Gastrocnemius medialis (tissue), 4 donors: ENCODE results near the gene AGGF1. TPM values are rescaled to one million over a fixed set of nuclear protein-coding genes. Genes with fewer than 3 reads are reported as not detected.
A peak's percentile ranks its signal among the peaks of the same experiment; 100 is the strongest.

Experiments
- ATAC-seq, 2 donors: fragments of 150-250 bp; one replicate each; pipeline ENCODE4 v1.9.1; 2016
- DNase-seq, 2 donors: peaks; one replicate each; pipeline ENCODE4 v3.0.0-alpha.2; 2019
- H3K27ac ChIP-seq, 4 donors: fragments of 200-600 bp; sonication (generic); 1 replicate in 1 of 4; 2 replicates in 3 of 4; pipeline ENCODE4 v1.5.1; 2016 to 2018; ENCODE audit warnings: mild to moderate bottlenecking in 2 of 4, moderate library complexity in 1 of 4
- H3K27me3 ChIP-seq, 3 donors: fragments of 200-600 bp; sonication (generic) in 2 of 3; 1 replicate in 1 of 3; 2 replicates in 2 of 3; pipeline versions ENCODE4 v1.5.1 to v1.6.0; 2016 to 2019; ENCODE audit warnings: mild to moderate bottlenecking in 1 of 3, moderate library complexity in 1 of 3
- H3K36me3 ChIP-seq, 2 donors: fragments of 200-600 bp; sonication (generic) in 1 of 2; one replicate each; pipeline ENCODE4 v1.5.1; 2017 to 2018
- H3K4me1 ChIP-seq, 2 donors: fragments of 200-600 bp; sonication (generic) in 1 of 2; one replicate each; pipeline ENCODE4 v1.5.1; 2016 to 2017; ENCODE audit warnings: mild to moderate bottlenecking in 2 of 2
- H3K4me3 ChIP-seq, 4 donors: fragments of 200-600 bp; sonication (generic) in 3 of 4; 1 replicate in 1 of 4; 2 replicates in 3 of 4; pipeline ENCODE4 v1.5.1; 2016 to 2019; ENCODE audit warnings: mild to moderate bottlenecking in 2 of 4
- H3K9me3 ChIP-seq, 3 donors: fragments of 200-600 bp; sonication (generic) in 2 of 3; 1 replicate in 1 of 3; 2 replicates in 2 of 3; pipeline ENCODE4 v1.5.1; 2016 to 2019
- POLR2A ChIP-seq, 2 donors: fragments of 450-650 bp; IDR thresholded peaks; one replicate each; pipeline ENCODE4 v1.6.1; 2017; ENCODE audit warnings: antibody characterized with exemption in 2 of 2, mild to moderate bottlenecking in 2 of 2, moderate library complexity in 2 of 2
- in situ Hi-C, 4 donors: fragments of 200-750 bp; cut with MboI; loops; one replicate each; pipeline versions ENCODE4 v1.15.0 to v1.8.0; 2017; ENCODE audit warnings: low sequenced_read_pairs in 4 of 4
- intact Hi-C: fragments of 100-400 bp; cut with DNase I; formaldehyde crosslinking; loops from one replicate; pipeline ENCODE4 v1.15.1; 2023; ENCODE audit warnings: low total_unique reads
- total RNA-seq, 4 donors: library from RNA; depleted of rRNA; stranded (reverse); fragments of >200 nt; gene quantifications; one replicate each; pipeline versions ENCODE4 v1.1.0 to v1.2.3, GENCODE V29; 2016
- TF ChIP-seq, protein P1 (sequence below), 5 experiments: fragments of 450-650 bp in 3 of 5; fragments of 200-600 bp in 2 of 5; sonication (generic) in 2 of 5; IDR thresholded peaks in 4 of 5; conservative IDR thresholded peaks in 1 of 5; 1 replicate in 4 of 5; 2 replicates in 1 of 5; pipeline ENCODE4 v1.5.1; 2016 to 2019; ENCODE audit warnings: antibody characterized with exemption in 5 of 5, mild to moderate bottlenecking in 3 of 5, moderate library complexity in 3 of 5

The AGGF1 gene, protein sequence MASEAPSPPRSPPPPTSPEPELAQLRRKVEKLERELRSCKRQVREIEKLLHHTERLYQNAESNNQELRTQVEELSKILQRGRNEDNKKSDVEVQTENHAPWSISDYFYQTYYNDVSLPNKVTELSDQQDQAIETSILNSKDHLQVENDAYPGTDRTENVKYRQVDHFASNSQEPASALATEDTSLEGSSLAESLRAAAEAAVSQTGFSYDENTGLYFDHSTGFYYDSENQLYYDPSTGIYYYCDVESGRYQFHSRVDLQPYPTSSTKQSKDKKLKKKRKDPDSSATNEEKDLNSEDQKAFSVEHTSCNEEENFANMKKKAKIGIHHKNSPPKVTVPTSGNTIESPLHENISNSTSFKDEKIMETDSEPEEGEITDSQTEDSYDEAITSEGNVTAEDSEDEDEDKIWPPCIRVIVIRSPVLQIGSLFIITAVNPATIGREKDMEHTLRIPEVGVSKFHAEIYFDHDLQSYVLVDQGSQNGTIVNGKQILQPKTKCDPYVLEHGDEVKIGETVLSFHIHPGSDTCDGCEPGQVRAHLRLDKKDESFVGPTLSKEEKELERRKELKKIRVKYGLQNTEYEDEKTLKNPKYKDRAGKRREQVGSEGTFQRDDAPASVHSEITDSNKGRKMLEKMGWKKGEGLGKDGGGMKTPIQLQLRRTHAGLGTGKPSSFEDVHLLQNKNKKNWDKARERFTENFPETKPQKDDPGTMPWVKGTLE
- total RNA-seq = 10 to 100 TPM; 16.9 to 25.0 (median 19.8) TPM

DNA sequence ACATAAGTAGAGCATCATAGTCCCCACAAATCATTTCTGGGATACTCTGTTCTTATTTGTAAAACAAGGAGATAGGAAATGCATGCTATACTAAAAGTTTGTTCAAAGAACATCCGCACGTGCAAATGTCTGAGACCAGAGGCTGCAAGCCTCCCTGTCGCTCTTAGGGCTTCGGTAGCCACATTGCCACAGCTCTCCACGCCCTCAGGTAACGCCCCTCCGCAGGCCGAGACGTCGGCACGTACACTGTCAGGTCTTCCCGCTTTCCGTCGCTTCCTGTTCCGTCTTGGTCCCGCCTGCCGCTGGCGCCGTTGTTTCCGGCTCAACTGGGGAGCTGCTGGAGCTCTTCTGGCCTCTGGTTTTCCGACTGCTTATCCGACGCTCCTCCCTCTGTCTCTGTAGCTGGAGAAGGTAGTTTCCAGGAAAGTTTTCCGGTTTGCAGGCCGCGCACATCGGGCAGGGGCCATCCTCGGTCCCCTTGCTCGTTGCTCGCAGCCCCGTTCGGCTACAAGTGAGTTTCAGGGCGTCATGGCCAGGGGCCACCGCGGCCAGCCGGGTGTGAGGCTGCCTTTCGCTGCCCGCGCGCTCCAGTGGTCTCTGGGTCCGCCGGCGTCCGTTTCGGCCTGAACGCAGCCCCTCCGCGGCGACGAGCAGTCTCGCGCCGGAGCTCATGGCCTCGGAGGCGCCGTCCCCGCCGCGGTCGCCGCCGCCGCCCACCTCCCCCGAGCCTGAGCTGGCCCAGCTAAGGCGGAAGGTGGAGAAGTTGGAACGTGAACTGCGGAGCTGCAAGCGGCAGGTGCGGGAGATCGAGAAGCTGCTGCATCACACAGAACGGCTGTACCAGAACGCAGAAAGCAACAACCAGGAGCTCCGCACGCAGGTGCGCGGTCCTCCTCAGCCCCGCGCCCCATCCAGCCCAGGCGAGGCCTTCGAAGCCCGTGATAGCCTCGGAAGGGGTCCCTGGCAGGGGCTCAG is at the start of gene AGGF1:
Gene AGGF1 (plus strand): TSS at position 308 of the 975 bp plus-strand sequence. CDS start 363 bp downstream, at position 671.
- peak; percentile 82 to 88 for DNase-seq
- Histone ChIP-seq H3K4me3 (peak within 1 kb of the TSS; percentile 72 to 95 (median 89)), H3K36me3 (peaks cover 0 to 10% of the 10 kb centered on the region in 2 donors), H3K27me3 (no peaks in the 10 kb centered on the region), H3K27ac (peak within 1 kb of the TSS; percentile 81 to 90 (median 88)), H3K9me3 (no peaks in the 10 kb centered on the region), H3K4me1 (peaks cover 16 to 21% of the 10 kb centered on the region in 2 donors)
- intact Hi-C loops = loop anchor here (2.0 to 5.0 kb wide), 2 partner anchors 57 to 462 kb away; partner anchors contain the start of genes WDR41 and ZBED3
- ATAC-seq = peak; percentile 99
- TF ChIP-seq, protein P1, sequence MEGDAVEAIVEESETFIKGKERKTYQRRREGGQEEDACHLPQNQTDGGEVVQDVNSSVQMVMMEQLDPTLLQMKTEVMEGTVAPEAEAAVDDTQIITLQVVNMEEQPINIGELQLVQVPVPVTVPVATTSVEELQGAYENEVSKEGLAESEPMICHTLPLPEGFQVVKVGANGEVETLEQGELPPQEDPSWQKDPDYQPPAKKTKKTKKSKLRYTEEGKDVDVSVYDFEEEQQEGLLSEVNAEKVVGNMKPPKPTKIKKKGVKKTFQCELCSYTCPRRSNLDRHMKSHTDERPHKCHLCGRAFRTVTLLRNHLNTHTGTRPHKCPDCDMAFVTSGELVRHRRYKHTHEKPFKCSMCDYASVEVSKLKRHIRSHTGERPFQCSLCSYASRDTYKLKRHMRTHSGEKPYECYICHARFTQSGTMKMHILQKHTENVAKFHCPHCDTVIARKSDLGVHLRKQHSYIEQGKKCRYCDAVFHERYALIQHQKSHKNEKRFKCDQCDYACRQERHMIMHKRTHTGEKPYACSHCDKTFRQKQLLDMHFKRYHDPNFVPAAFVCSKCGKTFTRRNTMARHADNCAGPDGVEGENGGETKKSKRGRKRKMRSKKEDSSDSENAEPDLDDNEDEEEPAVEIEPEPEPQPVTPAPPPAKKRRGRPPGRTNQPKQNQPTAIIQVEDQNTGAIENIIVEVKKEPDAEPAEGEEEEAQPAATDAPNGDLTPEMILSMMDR (IDR thresholded peaks at IDR 0.05 in 4 of 5, conservative IDR thresholded peaks at IDR 0.05 in 1 of 5) = no peak
- peak; percentile 31 to 66 for TF ChIP-seq POLR2A (IDR thresholded peaks at IDR 0.05)
- in situ Hi-C loops = no loop called here

DNA sequence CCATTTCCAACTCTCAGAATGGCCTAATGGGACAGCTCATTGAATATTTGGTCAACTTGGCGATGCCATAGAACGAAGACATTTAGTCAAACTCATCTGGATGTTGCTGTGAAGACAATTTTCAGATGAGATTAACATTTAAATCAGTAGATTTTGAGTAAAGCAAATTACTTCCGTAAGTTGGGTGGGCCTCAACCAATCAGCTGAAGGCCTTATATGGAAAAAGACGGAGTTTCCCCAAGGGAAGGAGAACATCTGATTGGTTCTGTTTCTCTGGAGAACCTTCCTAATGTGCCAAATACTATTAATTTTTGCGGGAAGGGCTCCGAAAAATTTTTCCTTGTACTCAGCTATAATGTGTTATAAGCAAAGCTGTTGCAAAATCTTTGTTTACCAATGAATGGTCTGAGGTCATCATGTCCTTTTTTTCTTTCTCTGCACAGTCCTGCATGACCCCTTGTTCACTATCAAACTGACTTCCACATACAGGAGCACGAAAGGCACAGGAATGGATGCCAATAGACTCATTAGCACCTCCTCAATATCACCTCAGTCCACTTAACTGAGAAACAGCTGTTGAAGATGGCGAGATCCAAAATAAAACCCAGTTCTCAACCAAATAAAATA is 49.6 kb upstream of the AGGF1 start:
- Histone ChIP-seq H3K9me3 (no peaks in the 10 kb centered on the region), H3K36me3 (no peaks in the 10 kb centered on the region), H3K27ac (no peak overlapping the region), H3K27me3 (no peaks in the 10 kb centered on the region), H3K4me1 (no peaks in the 10 kb centered on the region), H3K4me3 (no peak overlapping the region)
- in situ Hi-C loops = no loop called here
- TF ChIP-seq, protein P1 (IDR thresholded peaks at IDR 0.05 in 4 of 5, conservative IDR thresholded peaks at IDR 0.05 in 1 of 5) = no peak
- no peak for TF ChIP-seq POLR2A (IDR thresholded peaks at IDR 0.05)
- ATAC-seq (no peak), DNase-seq (no peak)
- intact Hi-C loops = no loop called here

DNA sequence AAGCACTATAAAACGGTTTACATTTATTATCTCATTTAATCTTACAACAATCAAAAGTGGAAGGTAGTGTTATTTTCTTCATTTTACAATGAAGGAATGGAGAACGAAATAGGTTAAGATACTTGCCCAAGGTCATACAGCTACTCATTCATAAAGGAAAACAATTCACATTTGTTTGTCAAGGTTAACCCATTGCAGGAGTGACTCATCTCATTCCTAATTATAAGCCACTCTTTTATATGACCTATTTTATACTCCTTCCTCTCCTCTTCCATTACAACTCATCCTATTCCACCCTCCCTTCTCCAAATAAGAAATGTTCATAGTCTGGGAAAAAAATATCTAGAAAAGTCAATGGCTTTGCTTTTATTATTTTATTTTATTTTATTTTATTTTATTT is 47.8 kb upstream of the AGGF1 start:
- in situ Hi-C loops = no loop called here
- ATAC-seq = no peak
- intact Hi-C loops = no loop called here

More for the DNA sequence above, 47.8 kb upstream of the AGGF1 start:
- DNase-seq = no peak
- no peak overlapping the region for H3K27ac ChIP-seq
- H3K4me3 ChIP-seq = no peak overlapping the region
- no peaks in the 10 kb centered on the region for H3K36me3 ChIP-seq
- no peak for TF ChIP-seq POLR2A (IDR thresholded peaks at IDR 0.05)
- TF ChIP-seq, protein P1 (IDR thresholded peaks at IDR 0.05 in 4 of 5, conservative IDR thresholded peaks at IDR 0.05 in 1 of 5) = no peak
- H3K27me3 ChIP-seq = no peaks in the 10 kb centered on the region
- H3K4me1 ChIP-seq = no peaks in the 10 kb centered on the region
- no peaks in the 10 kb centered on the region for H3K9me3 ChIP-seq
